GM08714 (cell line): ENCODE measurements around the gene FAM227B.

Source experiments
- H3K4me3 ChIP-seq: fragments of 200-500 bp; sonication (Bioruptor generic); 2 replicates; pipeline ENCODE4 v1.5.1; 2014; ENCODE audit warnings: mild to moderate bottlenecking, low read length, inconsistent platforms
- ZNF274 ChIP-seq: IDR thresholded peaks from 2 replicates; pipeline ENCODE4 v1.6.1; 2012; ENCODE audit warnings: mild to moderate bottlenecking, low read depth, low read length

The FAM227B gene

DNA sequence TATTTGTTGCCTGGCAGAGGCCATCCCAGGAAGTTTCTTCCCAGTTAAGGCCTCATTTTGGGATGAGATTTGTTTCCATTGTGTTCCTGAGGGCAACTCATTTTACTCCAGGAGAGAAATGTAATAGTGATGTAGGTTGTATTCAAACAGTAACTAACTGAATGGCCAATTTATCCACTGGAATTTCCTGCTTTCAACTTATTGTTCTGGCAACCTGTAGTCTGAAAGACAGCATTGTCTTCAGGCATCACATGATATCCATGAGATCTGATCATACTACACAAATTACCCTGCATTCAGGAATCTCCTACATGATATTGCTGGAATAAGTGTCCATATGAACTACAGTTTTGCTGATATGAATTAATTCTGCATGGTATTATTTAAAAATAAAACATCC, 277.1 kb downstream of the FAM227B start:
- H3K4me3 ChIP-seq: no peak overlapping the region
- no peak for TF ChIP-seq ZNF274

DNA sequence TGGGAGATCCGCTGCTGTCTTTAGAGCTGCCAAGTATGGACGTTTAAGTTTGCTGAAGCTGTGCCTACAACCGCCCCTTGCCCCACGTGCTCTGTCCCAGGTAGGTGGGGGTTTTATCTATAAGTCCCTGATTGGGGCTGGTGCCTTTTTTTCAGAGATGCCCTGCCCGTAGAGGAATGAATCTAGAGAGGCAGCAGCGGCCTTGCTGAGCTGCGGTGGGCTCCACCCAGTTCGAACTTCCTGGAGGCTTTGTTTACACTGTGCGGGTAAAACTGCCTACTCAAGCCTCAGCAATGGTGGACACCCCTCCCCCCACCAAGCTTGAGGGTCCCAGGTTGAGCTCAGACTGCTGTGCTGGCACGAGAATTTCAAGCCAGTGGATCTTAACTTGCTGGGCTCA, 281.0 kb downstream of the FAM227B start:
- no peak overlapping the region for H3K4me3 ChIP-seq
- no peak for TF ChIP-seq ZNF274

DNA sequence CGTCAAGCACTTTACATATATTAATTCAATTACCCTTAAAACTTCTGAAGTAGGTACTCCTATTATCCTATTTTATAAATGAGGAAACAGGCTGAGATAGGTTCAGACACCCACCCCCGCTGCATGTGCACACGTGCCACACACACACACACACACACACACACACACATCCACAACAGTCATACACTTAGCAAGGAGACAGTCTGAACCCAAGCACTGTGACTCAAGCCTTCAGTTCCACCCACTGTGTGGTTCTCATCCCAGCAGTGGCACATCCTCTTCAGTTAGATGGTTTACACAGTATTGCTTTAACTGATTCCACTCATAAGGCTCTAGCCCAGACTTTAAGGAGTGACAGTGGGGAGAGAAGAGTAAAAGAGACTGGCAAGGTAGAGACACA, 288.7 kb downstream of the FAM227B start:
- H3K4me3 ChIP-seq: no peak overlapping the region
- no peak for TF ChIP-seq ZNF274

DNA sequence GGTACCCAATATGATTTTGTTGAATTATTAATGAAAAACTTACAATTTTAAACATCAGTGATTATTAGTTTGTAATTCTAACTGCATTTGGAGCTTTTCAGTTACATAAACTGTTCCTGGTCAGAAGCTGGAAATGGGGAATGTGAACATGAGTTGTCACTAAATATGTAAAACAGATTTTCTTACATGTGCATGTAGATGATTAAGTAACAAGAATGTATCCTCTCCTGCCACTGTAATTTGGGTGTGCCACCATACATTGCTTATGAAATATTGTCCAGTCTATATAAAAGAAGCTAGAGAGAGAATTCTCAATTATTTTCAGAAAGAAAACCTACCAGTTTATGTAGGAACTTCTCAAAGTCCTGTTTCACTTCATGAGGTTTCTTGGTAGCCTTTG, 289.2 kb downstream of the FAM227B start:
- TF ChIP-seq ZNF274: no peak

DNA sequence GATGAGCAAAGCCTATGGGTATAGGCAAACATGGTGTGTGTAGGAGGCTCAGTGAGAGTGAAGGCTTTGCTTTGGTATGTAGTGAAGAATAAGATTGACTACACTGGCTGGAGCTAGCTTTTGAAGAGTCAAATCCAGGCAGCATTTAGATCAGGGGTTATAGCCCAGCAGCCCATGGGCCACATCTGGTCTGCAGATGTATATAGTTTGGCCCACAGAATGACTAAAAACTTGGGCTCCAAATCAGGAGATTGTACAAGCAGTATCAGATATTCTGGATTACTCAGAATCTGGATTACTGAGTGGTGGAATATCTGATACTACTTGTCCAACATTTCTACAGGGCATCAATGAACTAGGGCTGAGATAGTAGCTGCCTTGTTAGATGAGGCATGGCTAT, 290.5 kb downstream of the FAM227B start:
- TF ChIP-seq ZNF274: no peak
- no peak overlapping the region for H3K4me3 ChIP-seq

More for the DNA sequence above, 289.2 kb downstream of the FAM227B start:
- H3K4me3 ChIP-seq: no peak overlapping the region

DNA sequence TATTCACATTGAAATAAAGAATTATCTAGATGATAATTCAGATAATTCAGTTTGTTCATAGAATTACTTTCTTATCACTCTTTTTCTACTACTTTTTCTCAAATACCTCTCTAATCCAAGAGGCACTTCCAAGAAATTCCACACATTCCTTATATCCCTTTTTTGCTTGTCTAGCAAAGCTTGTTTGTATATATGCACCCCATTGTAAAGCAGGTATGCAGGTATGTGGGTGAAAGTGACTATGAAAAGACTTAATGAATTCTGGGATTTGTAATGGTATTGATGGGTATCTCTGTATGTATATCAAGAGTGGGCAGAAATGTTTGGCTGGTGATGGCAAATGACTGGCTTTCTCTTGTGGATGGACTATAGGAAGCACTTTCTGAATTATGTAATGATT, 291.7 kb downstream of the FAM227B start:
- no peak for TF ChIP-seq ZNF274
- H3K4me3 ChIP-seq: no peak overlapping the region

DNA sequence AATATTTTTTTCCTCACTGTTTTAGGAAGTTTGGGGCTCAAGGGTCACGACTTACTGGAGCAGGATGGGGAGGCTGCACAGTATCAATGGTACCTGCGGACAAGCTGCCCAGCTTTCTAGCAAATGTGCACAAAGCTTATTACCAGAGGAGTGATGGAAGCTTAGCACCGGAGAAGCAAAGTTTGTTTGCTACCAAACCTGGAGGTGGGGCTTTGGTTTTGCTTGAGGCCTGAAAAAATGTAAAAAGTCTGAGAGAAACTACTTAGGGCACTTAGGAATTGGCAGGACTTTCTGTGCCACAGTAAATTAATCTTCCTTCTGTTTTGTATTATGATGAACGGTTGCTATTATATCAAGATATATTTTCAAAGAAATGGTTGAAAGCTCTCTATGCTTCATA, 292.7 kb downstream of the FAM227B start:
- no peak for TF ChIP-seq ZNF274
- no peak overlapping the region for H3K4me3 ChIP-seq

DNA sequence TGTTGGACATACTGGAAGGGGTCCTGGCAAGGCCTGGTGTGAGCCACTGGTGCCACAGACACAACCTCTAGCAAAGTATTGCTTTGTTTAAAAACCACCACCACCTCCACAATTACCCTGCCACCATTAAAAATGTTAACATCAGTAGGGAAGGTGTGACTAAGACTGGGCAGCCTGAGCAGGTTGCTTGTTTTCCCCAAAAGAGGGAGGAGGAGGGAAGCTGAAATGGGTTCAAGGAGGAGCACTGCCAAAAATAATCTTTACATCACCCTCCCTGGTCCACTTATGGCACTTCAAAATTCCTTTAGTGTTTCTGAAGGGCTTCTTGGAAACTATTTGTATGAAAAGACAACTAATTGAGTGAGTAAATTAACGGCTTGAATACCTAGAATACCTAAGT, 297.4 kb downstream of the FAM227B start:
- no peak overlapping the region for H3K4me3 ChIP-seq
- TF ChIP-seq ZNF274: no peak

DNA sequence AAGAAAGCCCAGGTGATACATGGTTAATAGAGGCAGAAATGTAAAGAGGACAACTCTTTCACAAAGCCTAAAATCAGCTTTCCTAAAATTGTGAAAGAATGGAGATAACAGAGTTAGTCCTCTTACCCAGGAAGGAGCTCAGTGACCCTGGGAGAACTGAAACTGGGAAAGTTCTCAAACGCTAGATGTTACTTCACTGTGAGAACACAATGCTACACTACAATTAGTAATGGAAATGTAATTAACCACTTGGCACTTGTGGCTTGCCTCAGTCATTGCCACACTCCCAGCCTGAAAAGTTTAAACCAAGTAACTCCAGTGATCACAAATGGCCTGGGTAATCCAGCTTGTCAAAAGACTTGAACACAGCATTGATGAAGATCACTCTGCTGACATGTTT, 300.3 kb downstream of the FAM227B start:
- no peak overlapping the region for H3K4me3 ChIP-seq
- no peak for TF ChIP-seq ZNF274

DNA sequence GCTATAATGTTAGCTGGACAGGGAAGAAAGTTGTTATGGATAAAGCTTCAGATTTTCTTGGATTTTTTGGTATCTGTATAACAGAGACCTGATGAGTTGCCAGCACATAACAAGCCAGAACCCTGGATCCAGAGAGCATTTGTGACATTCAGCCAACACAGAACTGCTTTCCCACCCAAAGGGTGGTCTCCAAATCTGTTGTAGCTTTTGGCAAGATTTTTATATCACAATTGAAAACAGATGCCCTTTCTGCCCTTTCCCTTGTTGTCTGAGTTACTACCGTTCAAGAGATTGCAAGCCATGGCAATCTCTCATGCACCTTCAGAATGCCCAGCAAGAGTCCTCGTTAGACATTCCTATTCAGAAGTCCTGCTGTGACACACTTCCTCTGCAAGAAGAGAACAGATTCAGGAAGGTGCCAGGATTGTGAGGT, 305.2 kb downstream of the FAM227B start:
- no peak overlapping the region for H3K4me3 ChIP-seq
- TF ChIP-seq ZNF274: no peak

DNA sequence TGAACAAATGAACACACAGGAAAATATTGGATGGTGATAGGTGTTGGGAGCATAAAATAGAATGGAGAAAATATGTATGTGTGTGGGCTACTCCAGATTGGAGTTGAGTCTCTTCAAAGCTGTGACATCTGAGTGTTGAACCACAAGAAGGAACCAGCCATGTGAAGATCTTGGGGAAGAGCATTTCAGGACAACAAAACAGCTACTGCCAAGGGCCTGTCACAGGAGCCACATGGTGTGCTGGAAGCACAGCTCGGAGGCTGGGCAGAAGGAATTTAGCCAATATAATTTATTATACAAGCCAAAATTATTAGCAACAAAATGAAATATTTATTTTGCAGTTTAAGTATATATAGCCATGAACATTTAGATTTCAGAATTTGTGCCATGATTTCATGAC, 305.9 kb downstream of the FAM227B start:
- no peak overlapping the region for H3K4me3 ChIP-seq
- TF ChIP-seq ZNF274: no peak

DNA sequence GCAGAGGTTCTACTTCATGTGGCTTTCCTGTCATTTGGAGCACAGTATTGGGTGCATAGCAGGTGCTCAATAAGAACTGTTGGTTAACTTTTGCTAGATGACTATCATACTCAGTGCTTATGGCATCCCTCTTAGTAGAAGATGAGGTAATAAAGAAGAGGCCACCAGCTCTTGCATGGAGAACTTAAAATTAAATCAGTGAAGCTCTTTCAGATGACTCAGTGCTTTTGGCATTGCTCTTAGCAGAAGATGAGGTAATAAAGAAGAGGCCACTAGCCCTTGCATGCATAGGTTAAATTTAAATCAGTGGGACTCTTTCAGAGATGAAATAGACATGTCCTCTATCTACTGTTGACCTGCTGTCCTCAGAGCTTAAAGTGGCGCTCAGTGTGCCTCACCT, 307.0 kb downstream of the FAM227B start:
- no peak for TF ChIP-seq ZNF274

DNA sequence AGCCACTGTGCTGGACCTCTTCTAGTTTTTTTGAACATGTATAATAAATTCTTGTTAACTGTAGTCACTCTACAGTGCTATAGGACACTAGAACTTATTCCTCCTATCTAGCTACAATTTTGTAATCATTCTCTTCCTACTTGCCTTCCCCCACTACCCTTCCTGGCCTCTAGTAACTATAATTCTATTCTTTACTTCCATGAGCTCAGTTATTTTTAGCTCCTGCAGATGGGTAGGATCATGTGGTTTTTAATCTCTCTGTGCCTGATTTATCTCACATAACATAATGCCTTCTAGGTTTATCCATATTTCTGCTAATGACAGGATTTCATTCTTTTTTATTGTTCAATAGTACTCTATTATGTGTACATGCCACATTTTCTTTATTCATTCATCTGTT, 310.7 kb downstream of the FAM227B start:
- H3K4me3 ChIP-seq: no peak overlapping the region
- TF ChIP-seq ZNF274: no peak

More for the DNA sequence above, 307.0 kb downstream of the FAM227B start:
- H3K4me3 ChIP-seq: no peak overlapping the region

DNA sequence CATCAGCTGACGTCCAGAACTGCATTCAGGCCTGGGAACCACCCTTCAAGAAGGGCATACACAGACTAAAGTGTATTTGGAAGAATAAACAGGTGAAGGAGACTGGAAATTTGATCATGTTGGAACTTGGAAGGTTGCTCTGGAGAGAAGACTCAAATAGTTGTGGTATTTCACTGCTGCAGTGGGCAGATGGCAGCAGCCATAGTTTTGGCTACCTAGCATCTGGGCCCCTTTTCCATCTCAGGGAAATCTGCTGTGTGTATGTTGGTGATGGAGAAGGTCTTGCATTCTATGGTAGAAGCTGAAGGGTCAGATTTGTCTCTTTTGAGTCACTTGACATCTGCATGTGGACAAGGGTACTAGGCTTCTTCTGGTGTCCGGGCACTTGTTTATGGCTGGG, 311.9 kb downstream of the FAM227B start:
- no peak overlapping the region for H3K4me3 ChIP-seq
- TF ChIP-seq ZNF274: no peak

DNA sequence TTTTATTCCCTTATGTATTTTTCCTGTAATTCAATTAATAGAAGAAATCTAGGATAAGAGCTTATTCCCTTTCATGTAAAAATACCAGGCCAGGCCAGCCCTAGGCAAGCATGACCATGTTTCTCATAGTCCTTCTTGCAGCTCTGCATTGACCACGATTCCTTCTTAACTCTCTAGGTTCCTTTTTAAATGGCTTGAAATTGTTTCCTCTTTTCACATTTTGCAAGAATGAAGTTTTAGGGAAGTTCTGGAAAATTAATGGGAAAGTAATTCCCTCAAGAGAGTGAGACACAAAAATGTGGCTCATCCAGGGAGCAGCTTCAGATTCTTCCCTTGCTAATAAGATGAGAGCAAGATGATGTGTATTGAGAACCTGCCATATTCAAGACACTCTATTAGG, 314.1 kb downstream of the FAM227B start:
- no peak overlapping the region for H3K4me3 ChIP-seq
- no peak for TF ChIP-seq ZNF274

DNA sequence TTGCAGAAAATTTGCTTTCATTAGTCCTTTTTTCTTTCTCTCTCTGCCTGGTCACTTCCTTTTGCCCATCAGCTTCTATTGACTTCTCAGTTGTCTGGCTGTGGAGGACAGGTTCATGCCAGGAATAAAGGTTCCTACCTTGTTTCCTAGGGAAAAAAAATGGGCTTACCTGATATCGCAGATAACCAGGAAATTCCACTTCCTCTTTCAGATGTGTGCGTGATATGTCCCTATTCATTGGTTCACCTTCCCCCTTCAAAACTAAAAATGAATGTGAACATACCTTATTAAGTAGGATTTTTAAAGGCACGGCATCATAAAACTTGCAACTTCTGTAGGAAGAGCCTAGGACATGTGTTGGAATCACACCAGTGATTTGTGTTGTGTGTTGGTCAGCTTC, 317.6 kb downstream of the FAM227B start:
- TF ChIP-seq ZNF274: no peak

More for the DNA sequence above, 317.6 kb downstream of the FAM227B start:
- no peak overlapping the region for H3K4me3 ChIP-seq
